Brain microvascular endothelial cell (primary cell): ENCODE data around the gene TOE1.
"Not testable (repeated sequence)": the region's sequence is repeated elsewhere in the genome, so short reads cannot be mapped to it uniquely, and the experiment has no call there.

ENCODE experiments used
- DNase-seq: peaks from one replicate; pipeline ENCODE4 v3.0.0-alpha.2; 2020
- H3K27ac ChIP-seq: fragments of 250-450 bp; sonication (Bioruptor Pico); 2 replicates; pipeline ENCODE4 v1.5.1; 2020; ENCODE audit warnings: mild to moderate bottlenecking, moderate library complexity
- H3K27me3 ChIP-seq: fragments of 250-450 bp; sonication (Bioruptor Pico); replicated peaks from 2 replicates; pipeline ENCODE4 v1.5.1; 2020; ENCODE audit warnings: mild to moderate bottlenecking
- H3K36me3 ChIP-seq: fragments of 250-450 bp; sonication (Bioruptor Pico); replicated peaks from 2 replicates; pipeline ENCODE4 v1.5.1; 2020; ENCODE audit warnings: mild to moderate bottlenecking
- H3K4me3 ChIP-seq: 2 replicates; pipeline ENCODE4 v1.5.1; 2011; ENCODE audit warnings: low read depth, mild to moderate bottlenecking, control low read depth, low read length, moderate library complexity
- in situ Hi-C: cut with HindIII; loops from 2 replicates; pipeline ENCODE4 v1.10.0; 2017; ENCODE audit warnings: low sequenced_read_pairs, low pct_ligation_motif_present
- TF ChIP-seq, protein P1 (sequence below): IDR thresholded peaks from 2 replicates; pipeline ENCODE4 v1.5.1; 2011; ENCODE audit warnings: low read depth, mild to moderate bottlenecking, moderate library complexity, low read length, control low read depth, inconsistent platforms; ENCODE audit errors: missing control alignments

The TOE1 gene

GRCh38 chr1:45339789-45340558 is at the start of gene TOE1, which contains the start of gene MUTYH:
TOE1 (plus strand) TSS chr1:45340170; CDS start chr1:45340253, 83 bp downstream.
MUTYH (minus strand) TSS chr1:45340440; CDS start chr1:45334505, 5,935 bp downstream.
- peak within 1 kb of the TSS; percentile 93 for H3K4me3 ChIP-seq
- H3K27ac ChIP-seq = peak within 1 kb of the TSS; percentile 86
- peak; percentile 91 for DNase-seq
- in situ Hi-C loops = no loop called here
- TF ChIP-seq, protein P1, sequence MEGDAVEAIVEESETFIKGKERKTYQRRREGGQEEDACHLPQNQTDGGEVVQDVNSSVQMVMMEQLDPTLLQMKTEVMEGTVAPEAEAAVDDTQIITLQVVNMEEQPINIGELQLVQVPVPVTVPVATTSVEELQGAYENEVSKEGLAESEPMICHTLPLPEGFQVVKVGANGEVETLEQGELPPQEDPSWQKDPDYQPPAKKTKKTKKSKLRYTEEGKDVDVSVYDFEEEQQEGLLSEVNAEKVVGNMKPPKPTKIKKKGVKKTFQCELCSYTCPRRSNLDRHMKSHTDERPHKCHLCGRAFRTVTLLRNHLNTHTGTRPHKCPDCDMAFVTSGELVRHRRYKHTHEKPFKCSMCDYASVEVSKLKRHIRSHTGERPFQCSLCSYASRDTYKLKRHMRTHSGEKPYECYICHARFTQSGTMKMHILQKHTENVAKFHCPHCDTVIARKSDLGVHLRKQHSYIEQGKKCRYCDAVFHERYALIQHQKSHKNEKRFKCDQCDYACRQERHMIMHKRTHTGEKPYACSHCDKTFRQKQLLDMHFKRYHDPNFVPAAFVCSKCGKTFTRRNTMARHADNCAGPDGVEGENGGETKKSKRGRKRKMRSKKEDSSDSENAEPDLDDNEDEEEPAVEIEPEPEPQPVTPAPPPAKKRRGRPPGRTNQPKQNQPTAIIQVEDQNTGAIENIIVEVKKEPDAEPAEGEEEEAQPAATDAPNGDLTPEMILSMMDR = no peak
- H3K36me3 ChIP-seq = peaks cover 17% of the 10 kb centered on the region
- H3K27me3 ChIP-seq = no peaks in the 10 kb centered on the region

GRCh38 chr1:45291002-45291401 is 49.0 kb upstream of the TOE1 start:
- H3K4me3 ChIP-seq, H3K27me3 ChIP-seq, DNase-seq, in situ Hi-C loops, H3K27ac ChIP-seq, H3K36me3 ChIP-seq: not testable (repeated sequence)

DNA sequence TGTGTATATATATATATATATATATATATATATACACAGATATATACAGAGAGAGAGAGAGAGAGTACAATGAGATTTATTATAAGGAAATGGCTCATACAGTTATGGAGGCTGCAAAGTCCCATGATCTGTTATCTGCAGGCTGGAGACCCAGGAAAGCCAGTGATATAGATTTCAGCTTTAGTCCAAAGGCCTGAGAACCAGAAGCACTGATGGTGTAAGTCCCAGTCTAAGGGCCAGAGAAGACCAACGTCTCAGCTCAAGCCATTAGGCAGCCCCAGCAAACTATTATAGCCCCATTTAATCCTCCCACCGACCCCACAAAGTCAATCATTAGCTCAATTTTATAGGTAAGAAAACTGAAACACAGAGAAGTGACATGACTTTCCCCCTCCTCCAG is 48.3 kb upstream of the TOE1 start:
- no peaks in the 10 kb centered on the region for H3K36me3 ChIP-seq
- no peaks in the 10 kb centered on the region for H3K27me3 ChIP-seq
- TF ChIP-seq, protein P1 = no peak
- no peak overlapping the region for H3K4me3 ChIP-seq
- in situ Hi-C loops = no loop called here
- DNase-seq = no peak
- H3K27ac ChIP-seq = no peak overlapping the region

- Histone ChIP-seq H3K27ac (no peak overlapping the region), H3K27me3 (no peaks in the 10 kb centered on the region), H3K36me3 (no peaks in the 10 kb centered on the region), H3K4me3 (no peak overlapping the region)
- in situ Hi-C loops = no loop called here
- TF ChIP-seq, protein P1 = no peak
- no peak for DNase-seq
These were observed 42.2 kb upstream of the TOE1 start for GRCh38 chr1:45297666-45298356.

DNA sequence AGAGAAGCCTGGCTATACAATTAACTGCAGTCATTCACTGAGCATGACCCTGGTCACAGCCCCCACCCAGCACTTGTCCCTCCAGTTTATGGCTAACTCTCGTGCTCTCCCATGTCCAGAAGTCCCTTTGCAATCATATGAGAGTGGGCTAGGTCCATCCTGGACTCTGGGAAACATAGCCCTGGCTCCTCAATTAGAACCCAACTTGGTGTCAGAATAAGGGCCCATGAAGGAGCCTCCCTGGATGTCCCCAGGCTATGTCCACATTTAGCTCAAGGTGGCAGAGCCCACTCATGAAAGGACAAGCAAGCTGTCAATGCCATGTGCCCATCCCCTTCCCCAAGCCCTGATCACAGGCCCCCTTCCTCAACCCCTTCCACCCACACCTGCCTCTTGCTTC is 40.7 kb upstream of the TOE1 start:
- Histone ChIP-seq H3K4me3 (no peak overlapping the region), H3K27ac (no peak overlapping the region), H3K27me3 (no peaks in the 10 kb centered on the region), H3K36me3 (no peaks in the 10 kb centered on the region)
- in situ Hi-C loops = no loop called here
- TF ChIP-seq, protein P1 = no peak
- no peak for DNase-seq

GRCh38 chr1:45299981-45300668 is 39.8 kb upstream of the TOE1 start:
- in situ Hi-C loops = loop anchor here (25.0 kb wide), 1 partner anchor 288 kb away; the partner anchor contains the start of genes HECTD3 and UROD
- no peaks in the 10 kb centered on the region for H3K36me3 ChIP-seq
- H3K27ac ChIP-seq = no peak overlapping the region
- peak; percentile 71 for DNase-seq
- no peaks in the 10 kb centered on the region for H3K27me3 ChIP-seq
- TF ChIP-seq, protein P1 = peak; percentile 81
- no peak overlapping the region for H3K4me3 ChIP-seq
